NT2/D1 (cell line): ENCODE measurements around the gene RGS14.

ENCODE experiments used
- YY1 ChIP-seq: IDR thresholded peaks from 2 replicates; pipeline ENCODE4 v1.6.1; 2011; ENCODE audit not compliant: insufficient read length, insufficient read depth
- ZNF274 ChIP-seq: IDR thresholded peaks from 2 replicates; pipeline ENCODE4 v1.6.1; 2011; ENCODE audit warnings: mild to moderate bottlenecking, low read depth, low read length

DNA sequence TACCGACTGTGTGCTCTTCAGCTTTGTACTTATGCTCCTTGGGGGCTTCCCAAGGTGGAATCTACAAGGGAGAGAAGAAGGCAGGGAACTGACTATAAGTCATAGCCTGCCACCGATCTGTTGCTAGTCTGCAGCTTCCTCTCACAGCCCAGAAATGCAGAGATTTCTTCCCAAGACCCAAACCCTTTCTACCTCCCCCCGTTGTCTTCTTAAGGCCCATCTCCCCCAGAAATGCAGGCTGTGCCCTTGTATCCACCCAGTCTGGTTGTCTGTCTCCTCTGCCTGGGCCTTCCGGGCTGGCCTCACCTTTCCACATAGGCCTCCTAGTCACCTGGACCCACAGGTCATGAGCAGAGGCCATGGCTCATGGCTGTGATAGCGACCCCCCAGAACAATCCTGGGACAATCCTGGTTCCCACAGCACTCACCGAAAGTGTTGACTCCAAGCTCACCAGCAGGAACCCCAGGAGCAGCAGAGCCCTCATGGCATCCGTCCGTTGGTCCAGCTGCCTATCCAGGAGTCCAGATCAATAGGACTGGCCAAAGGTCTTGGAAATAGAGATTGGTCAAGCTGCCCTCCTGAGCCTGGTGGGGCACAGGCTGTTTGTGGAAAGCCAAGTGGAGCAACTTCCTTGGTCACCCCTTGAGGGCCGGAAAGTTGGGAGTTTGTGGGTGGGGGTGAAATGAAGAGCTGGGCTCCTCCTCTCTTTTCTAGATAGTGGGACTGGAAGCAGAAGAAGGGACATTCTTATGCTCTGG is 51.5 kb downstream of the RGS14 start, which contains the start of gene F12:
- TF ChIP-seq ZNF274: no peak
- no peak for TF ChIP-seq YY1
